Tongue (tissue), 2 donors: ENCODE results near the gene FAM193A. TPM values are rescaled to one million over a fixed set of nuclear protein-coding genes. Genes with fewer than 3 reads are reported as not detected.
A peak's percentile ranks its signal among the peaks of the same experiment; 100 is the strongest.
"Not testable (repeated sequence)": the region's sequence is repeated elsewhere in the genome, so short reads cannot be mapped to it uniquely, and the experiment has no call there.

Experiments used
- DNase-seq: peaks from one replicate; pipeline ENCODE4 v3.0.0-alpha.2; 2015
- total RNA-seq: library from RNA; depleted of rRNA; stranded (reverse); fragments of >200 nt; gene quantifications from one replicate; pipeline ENCODE4 v1.2.3, GENCODE V29; 2014

The FAM193A gene
- total RNA-seq, 1 donor from 2014 or later: 23.7 TPM

GRCh38 chr4:2516635-2517034, 19.8 kb upstream of the FAM193A start:
- DNase-seq: no peak

GRCh38 chr4:2526559-2526958, 9.9 kb upstream of the FAM193A start:
- DNase-seq: no peak

GRCh38 chr4:2534904-2535375, 1.5 kb upstream of the FAM193A start:
- DNase-seq: no peak

GRCh38 chr4:2535376-2536192, 863 bp upstream of the FAM193A start:
- DNase-seq: peak; percentile 66

GRCh38 chr4:2537011-2537830, 774 bp downstream of the FAM193A start:
- DNase-seq: peak; percentile 56

GRCh38 chr4:2543580-2544191, 7.2 kb downstream of the FAM193A start:
- not testable (repeated sequence) for DNase-seq

GRCh38 chr4:2545321-2546013, 9.0 kb downstream of the FAM193A start:
- no peak for DNase-seq

GRCh38 chr4:2546286-2546823, 9.9 kb downstream of the FAM193A start:
- DNase-seq: no peak

GRCh38 chr4:2546961-2547691, 10.7 kb downstream of the FAM193A start:
- DNase-seq: not testable (repeated sequence)

GRCh38 chr4:2551118-2551517, 14.7 kb downstream of the FAM193A start:
- DNase-seq: no peak

- DNase-seq: no peak
These were observed 16.4 kb downstream of the FAM193A start for GRCh38 chr4:2552806-2553205.

- DNase-seq: no peak
These were observed 21.9 kb downstream of the FAM193A start for GRCh38 chr4:2558301-2558700.

GRCh38 chr4:2560167-2560566, 23.7 kb downstream of the FAM193A start:
- no peak for DNase-seq

- DNase-seq: no peak
These were observed 29.1 kb downstream of the FAM193A start for GRCh38 chr4:2565533-2565932.

- no peak for DNase-seq
These were observed 33.6 kb downstream of the FAM193A start for GRCh38 chr4:2570036-2570435.

- DNase-seq: no peak
These were observed 34.2 kb downstream of the FAM193A start for GRCh38 chr4:2570551-2571222.

GRCh38 chr4:2572076-2572475, 35.6 kb downstream of the FAM193A start:
- no peak for DNase-seq

GRCh38 chr4:2572866-2573265, 36.4 kb downstream of the FAM193A start:
- no peak for DNase-seq

- DNase-seq: no peak
These were observed 37.6 kb downstream of the FAM193A start for GRCh38 chr4:2574009-2574408.

- DNase-seq: no peak
These were observed 38.4 kb downstream of the FAM193A start for GRCh38 chr4:2574863-2575262.

- no peak for DNase-seq
These were observed 39.8 kb downstream of the FAM193A start for GRCh38 chr4:2576290-2576689.
